Brain microvascular endothelial cell (primary cell): ENCODE measurements around the gene SSTR5.

Experiments
- DNase-seq: peaks from one replicate; pipeline ENCODE4 v3.0.0-alpha.2; 2020
- H3K27ac ChIP-seq: fragments of 250-450 bp; sonication (Bioruptor Pico); 2 replicates; pipeline ENCODE4 v1.5.1; 2020; ENCODE audit warnings: mild to moderate bottlenecking, moderate library complexity
- H3K27me3 ChIP-seq: fragments of 250-450 bp; sonication (Bioruptor Pico); replicated peaks from 2 replicates; pipeline ENCODE4 v1.5.1; 2020; ENCODE audit warnings: mild to moderate bottlenecking
- H3K36me3 ChIP-seq: fragments of 250-450 bp; sonication (Bioruptor Pico); replicated peaks from 2 replicates; pipeline ENCODE4 v1.5.1; 2020; ENCODE audit warnings: mild to moderate bottlenecking
- H3K4me3 ChIP-seq: 2 replicates; pipeline ENCODE4 v1.5.1; 2011; ENCODE audit warnings: low read depth, mild to moderate bottlenecking, control low read depth, low read length, moderate library complexity
- in situ Hi-C: cut with HindIII; loops from 2 replicates; pipeline ENCODE4 v1.10.0; 2017; ENCODE audit warnings: low sequenced_read_pairs, low pct_ligation_motif_present
- TF ChIP-seq, protein P1 (sequence below): IDR thresholded peaks from 2 replicates; pipeline ENCODE4 v1.5.1; 2011; ENCODE audit warnings: low read depth, mild to moderate bottlenecking, moderate library complexity, low read length, control low read depth, inconsistent platforms; ENCODE audit errors: missing control alignments

The SSTR5 gene

DNA sequence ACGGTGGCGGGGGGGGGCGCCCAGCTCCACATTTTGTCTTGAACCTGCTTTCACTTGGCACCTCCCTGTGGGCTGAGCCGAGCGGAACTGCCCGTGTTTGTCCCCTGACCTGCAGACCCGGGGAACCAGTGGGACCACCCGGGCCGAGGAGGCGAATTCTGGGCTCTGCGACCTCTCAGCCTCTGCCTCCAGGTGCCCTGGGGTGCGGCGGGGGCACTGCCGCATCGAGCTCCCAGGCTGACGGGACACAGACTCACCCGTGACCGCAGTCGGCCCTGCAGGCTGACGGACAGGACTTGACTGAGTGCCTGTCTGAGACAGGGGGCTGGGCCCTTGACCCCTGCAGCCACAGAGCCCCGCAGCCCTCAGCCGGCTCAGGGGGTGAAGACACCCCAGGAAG, 34.6 kb downstream of the SSTR5 start:
- Histone ChIP-seq H3K4me3 (no peak overlapping the region), H3K36me3 (no peaks in the 10 kb centered on the region), H3K27ac (no peak overlapping the region), H3K27me3 (peaks cover 11% of the 10 kb centered on the region)
- in situ Hi-C loops: no loop called here
- DNase-seq: no peak
- TF ChIP-seq, protein P1, sequence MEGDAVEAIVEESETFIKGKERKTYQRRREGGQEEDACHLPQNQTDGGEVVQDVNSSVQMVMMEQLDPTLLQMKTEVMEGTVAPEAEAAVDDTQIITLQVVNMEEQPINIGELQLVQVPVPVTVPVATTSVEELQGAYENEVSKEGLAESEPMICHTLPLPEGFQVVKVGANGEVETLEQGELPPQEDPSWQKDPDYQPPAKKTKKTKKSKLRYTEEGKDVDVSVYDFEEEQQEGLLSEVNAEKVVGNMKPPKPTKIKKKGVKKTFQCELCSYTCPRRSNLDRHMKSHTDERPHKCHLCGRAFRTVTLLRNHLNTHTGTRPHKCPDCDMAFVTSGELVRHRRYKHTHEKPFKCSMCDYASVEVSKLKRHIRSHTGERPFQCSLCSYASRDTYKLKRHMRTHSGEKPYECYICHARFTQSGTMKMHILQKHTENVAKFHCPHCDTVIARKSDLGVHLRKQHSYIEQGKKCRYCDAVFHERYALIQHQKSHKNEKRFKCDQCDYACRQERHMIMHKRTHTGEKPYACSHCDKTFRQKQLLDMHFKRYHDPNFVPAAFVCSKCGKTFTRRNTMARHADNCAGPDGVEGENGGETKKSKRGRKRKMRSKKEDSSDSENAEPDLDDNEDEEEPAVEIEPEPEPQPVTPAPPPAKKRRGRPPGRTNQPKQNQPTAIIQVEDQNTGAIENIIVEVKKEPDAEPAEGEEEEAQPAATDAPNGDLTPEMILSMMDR: no peak

DNA sequence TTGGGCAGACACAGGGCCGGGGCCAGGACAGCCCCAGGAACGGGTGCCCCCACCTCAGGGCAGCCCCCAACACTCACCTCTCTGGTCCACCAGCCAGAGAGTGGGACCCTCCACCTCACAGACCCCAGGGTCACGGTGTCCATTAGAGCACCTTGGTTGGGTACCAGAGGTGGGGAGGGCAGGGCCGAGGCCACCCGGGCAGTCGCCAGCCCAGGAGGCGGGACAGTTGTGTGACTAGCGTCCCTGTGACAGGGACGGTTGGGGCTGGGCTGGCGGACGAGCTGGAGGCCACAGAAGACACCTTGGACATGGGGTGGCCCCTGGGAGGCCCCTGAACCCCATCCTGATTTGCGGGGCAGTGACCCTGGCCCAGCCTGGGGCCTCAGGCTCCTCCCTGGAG, 35.2 kb downstream of the SSTR5 start:
- in situ Hi-C loops: no loop called here
- DNase-seq: no peak
- H3K36me3 ChIP-seq: no peaks in the 10 kb centered on the region
- H3K4me3 ChIP-seq: no peak overlapping the region
- TF ChIP-seq, protein P1: no peak
- H3K27me3 ChIP-seq: peaks cover 11% of the 10 kb centered on the region
- H3K27ac ChIP-seq: no peak overlapping the region

DNA sequence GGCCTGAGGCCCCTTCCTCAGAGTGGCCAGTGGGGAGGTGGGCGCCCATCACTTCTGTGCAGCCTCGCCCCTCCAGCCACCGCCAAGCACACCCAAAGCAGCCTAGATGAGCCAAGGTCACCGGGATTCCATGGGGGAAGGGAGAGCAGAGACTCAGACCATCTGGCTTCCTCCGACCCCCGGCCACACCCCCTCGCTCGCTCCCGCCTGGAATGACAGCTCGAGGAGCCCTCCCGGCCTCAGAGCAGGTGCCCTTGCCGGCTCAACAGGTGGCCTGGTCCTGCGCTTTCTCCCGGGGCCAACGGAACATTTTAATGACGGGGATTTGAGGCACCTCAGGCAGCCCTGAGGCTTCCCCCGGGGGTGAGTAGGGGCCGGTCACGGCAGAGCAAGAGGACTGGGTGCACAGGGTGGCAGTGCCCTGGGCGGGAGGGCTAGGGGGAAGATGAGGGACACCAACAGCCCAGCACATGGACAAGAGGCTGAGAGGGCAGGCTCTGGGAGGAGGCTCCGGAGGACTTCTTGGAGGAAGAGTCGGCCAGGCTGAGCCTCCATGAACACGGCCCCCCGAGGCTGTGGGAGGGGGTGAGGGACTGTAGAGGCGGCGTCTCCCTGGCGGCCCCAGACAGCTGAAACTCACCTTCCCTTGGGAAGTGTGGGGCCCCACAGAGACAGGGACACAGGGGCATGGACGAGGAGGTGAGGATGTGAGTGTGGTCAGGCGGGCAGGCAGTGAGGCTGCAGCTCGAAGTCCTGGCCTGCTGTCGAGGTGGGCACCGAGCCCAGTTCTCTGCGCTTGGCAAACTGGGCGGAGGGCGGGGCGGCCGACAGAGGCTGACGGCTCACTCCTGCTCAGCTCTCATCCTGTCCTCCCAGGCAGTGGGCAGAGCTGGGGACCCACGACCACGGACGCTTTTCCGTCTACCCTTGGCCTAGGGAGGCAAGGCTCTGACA, 36.0 kb downstream of the SSTR5 start:
- in situ Hi-C loops: no loop called here
- Histone ChIP-seq H3K36me3 (no peaks in the 10 kb centered on the region), H3K4me3 (no peak overlapping the region), H3K27me3 (peaks cover 6% of the 10 kb centered on the region), H3K27ac (no peak overlapping the region)
- TF ChIP-seq, protein P1: no peak
- DNase-seq: no peak

DNA sequence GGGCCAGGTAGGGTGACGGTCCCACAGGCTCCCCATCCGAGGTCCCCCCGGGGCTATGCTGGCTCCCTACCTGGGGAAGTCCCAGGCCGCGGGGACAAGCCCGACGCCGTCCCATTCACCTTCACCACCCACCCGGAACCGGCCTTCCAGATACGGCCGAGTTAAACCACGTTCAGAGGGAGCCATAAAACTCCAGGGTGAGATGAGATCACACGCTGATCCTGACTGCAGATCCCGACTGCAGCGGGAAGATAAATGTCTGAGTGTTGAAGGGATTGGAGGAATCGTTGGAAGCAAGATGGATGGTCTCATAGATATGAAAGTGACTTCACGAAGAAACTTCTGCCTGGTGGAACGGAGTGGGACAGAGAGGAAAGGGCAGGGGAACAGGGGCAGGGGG, 37.1 kb downstream of the SSTR5 start:
- Histone ChIP-seq H3K36me3 (no peaks in the 10 kb centered on the region), H3K4me3 (no peak overlapping the region), H3K27ac (no peak overlapping the region), H3K27me3 (peaks cover 6% of the 10 kb centered on the region)
- DNase-seq: no peak
- TF ChIP-seq, protein P1: no peak
- in situ Hi-C loops: no loop called here

DNA sequence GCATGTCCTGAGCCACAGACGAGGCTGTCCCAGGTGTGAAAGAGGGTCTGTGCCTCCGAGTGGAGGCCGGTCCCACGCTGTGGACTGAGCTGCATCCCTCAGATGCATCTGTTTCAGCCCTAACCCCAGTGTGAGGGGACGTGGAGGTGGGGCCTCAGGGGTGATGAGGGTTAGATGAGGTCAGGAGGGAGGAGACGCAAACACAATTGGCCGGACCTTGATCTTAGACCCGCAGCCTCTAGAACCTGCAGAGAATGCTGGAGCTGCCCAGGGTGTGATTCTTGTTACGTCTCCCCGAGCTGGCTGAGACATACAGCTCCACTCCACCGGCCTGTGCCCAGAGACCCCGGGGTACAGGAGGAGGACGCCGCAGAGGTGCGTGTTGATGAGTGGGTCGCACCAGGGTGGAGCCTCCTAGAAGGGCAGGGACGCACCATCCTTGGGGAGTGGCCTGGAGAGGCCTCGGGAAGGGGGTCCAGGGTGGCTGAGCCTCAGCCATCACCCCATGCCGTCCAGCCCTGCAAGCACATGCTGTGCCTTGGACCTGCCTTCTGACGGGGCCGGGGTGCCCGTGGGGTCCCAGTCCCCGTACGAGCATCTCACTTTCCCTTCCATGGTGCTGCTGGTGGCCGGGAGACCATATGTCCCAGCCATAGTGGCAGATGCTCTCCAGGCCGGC, 40.1 kb downstream of the SSTR5 start:
- in situ Hi-C loops: no loop called here
- TF ChIP-seq, protein P1: no peak
- DNase-seq: no peak
- Histone ChIP-seq H3K27ac (no peak overlapping the region), H3K36me3 (no peaks in the 10 kb centered on the region), H3K4me3 (no peak overlapping the region), H3K27me3 (peaks cover 9% of the 10 kb centered on the region)
